Upper lobe of right lung (tissue), 1 donor: Measurements from ENCODE around the gene FSTL5. TPM values are rescaled to one million over a fixed set of nuclear protein-coding genes. Genes with fewer than 3 reads are reported as not detected.

Source experiments
- ATAC-seq: fragments of 200-7000 bp; cut with Tn5 transposase; one replicate; pipeline ENCODE4 v1.9.1; 2020; ENCODE audit warnings: mild to moderate bottlenecking, moderate library complexity
- DNase-seq: peaks from one replicate; pipeline ENCODE4 v3.0.0-alpha.2; 2020
- H3K27ac ChIP-seq: fragments of 200-600 bp; one replicate; pipeline ENCODE4 v1.8.0; 2022
- H3K27me3 ChIP-seq: fragments of 200-600 bp; one replicate; pipeline ENCODE4 v1.8.0; 2022; ENCODE audit warnings: mild to moderate bottlenecking
- H3K36me3 ChIP-seq: fragments of 200-600 bp; one replicate; pipeline ENCODE4 v1.8.0; 2022
- H3K4me1 ChIP-seq: fragments of 200-600 bp; one replicate; pipeline ENCODE4 v1.8.0; 2022
- H3K4me3 ChIP-seq: fragments of 200-600 bp; one replicate; pipeline ENCODE4 v1.8.0; 2022; ENCODE audit warnings: mild to moderate bottlenecking
- H3K9me3 ChIP-seq: fragments of 200-600 bp; one replicate; pipeline ENCODE4 v1.8.0; 2022
- intact Hi-C: fragments of 100-400 bp; cut with DNase I; formaldehyde crosslinking; loops from one replicate; pipeline ENCODE4 v1.11.0; 2022
- total RNA-seq: library from RNA; stranded (reverse); fragmentation: NEBNext Ultra II Directional; extraction: Animal tissue kit (Norgen Biotek cat#: 25700); gene quantifications from one replicate; pipeline ENCODE4 v1.2.1, GENCODE V29; 2021
- TF ChIP-seq, protein P1 (sequence below): fragments of 200-600 bp; IDR thresholded peaks from one replicate; pipeline ENCODE4 v1.8.0; 2022; ENCODE audit warnings: antibody characterized with exemption
- donor health status: DM: no; HTN: yes; CAD: no; lungs with severe emphysema.

FSTL5 gene
- total RNA-seq, 1 donor from 2014 or later: 0.12 TPM

DNA sequence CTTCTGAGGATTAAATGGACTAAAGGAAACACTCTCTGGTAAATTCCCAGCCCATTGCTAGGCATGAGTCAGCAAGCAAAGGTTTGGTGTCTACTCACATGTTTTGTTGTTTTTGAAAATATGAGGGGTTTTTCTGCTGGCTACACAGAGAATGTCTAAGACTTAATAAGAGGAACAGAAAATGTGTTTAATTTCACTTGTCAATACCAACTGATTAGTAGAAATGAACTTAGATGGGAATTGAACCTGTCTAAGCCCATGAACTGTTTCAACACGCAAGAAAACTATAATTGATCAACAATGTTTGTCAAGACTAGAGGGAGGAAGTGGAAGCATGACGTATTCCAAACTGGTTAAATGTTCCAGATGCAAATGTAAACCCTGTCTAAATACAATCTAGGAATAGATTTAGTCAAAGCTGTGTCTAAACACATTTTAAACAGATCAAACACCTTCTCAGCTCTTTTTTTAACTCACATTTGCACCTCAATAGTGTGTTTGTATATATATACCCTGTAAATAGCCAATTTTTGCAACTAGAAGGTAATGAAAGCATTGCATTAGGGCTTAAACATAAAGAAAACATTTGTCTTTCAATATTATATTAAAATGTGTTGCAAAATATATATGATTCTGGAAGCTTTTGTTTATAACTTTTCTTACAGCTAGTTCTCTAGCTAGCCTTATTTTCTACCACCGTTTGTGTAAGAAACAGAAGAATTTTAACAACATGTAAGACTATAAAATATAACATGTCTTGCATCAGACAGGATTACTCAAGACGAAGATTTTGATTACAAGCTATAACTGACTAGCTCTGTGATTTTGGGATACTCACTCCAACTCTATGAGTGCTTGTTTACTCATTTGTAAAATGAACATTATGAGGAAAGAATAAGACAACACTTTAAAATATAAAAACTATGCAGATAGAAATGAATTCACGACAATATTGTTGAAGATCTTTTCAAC is 607.8 kb downstream of the FSTL5 start:
- no peaks in the 10 kb centered on the region for H3K27me3 ChIP-seq
- no peaks in the 10 kb centered on the region for H3K4me1 ChIP-seq
- no peak for DNase-seq
- no peak overlapping the region for H3K4me3 ChIP-seq
- H3K36me3 ChIP-seq: no peaks in the 10 kb centered on the region
- intact Hi-C loops: no loop called here
- ATAC-seq: no peak
- H3K9me3 ChIP-seq: no peaks in the 10 kb centered on the region
- TF ChIP-seq, protein P1, sequence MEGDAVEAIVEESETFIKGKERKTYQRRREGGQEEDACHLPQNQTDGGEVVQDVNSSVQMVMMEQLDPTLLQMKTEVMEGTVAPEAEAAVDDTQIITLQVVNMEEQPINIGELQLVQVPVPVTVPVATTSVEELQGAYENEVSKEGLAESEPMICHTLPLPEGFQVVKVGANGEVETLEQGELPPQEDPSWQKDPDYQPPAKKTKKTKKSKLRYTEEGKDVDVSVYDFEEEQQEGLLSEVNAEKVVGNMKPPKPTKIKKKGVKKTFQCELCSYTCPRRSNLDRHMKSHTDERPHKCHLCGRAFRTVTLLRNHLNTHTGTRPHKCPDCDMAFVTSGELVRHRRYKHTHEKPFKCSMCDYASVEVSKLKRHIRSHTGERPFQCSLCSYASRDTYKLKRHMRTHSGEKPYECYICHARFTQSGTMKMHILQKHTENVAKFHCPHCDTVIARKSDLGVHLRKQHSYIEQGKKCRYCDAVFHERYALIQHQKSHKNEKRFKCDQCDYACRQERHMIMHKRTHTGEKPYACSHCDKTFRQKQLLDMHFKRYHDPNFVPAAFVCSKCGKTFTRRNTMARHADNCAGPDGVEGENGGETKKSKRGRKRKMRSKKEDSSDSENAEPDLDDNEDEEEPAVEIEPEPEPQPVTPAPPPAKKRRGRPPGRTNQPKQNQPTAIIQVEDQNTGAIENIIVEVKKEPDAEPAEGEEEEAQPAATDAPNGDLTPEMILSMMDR: no peak
- H3K27ac ChIP-seq: no peak overlapping the region

DNA sequence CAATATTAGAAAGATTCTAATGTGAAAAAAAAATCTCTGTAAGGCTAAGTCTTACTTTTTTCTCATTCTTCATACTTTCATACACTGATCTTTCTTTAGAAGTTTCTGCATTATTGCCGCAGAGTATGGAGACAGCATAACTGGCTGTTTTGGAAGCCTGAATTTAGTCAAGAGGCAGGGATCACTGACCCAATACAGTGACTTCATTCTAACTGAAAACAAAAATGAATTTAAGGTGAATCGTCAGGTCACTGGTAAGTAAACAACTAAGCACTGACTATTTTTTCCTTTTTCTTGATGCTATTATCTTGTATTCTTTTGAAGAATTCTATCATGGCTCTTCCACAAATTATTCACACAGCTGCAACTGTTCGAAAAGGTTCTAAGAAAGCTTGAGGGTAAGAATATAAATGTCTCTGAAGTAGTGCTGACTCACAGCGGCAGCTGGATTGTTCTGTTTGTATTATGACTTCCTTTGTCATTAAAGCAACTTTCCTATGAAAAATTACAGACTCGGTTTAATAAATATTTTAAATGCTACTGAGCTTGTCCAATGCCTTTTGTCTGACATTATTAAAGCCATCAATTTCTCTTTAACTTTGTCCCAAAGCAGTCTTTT is 609.3 kb downstream of the FSTL5 start:
- Histone ChIP-seq H3K36me3 (no peaks in the 10 kb centered on the region), H3K27ac (no peak overlapping the region), H3K4me1 (no peaks in the 10 kb centered on the region), H3K27me3 (no peaks in the 10 kb centered on the region), H3K4me3 (no peak overlapping the region), H3K9me3 (no peaks in the 10 kb centered on the region)
- ATAC-seq: no peak
- no peak for DNase-seq
- intact Hi-C loops: no loop called here
- TF ChIP-seq, protein P1: no peak

DNA sequence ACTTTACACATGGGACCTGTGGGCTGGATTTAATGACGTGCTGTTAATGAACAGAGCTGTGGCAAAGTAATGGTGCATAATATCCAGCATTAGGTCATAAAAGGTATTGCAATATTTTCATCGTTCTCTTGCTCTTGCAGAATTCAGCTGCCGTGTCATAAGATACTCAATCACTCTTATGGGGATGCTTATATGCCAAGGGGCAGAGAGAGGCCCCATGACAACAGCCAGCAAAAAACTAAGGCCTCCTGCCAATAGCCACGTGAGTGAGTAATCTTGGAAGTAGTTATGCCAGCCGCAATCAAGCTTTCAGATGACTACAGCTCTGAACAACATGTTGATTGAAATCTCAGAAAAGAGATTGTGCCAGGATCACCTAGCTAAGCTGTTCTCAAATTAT is 616.9 kb downstream of the FSTL5 start:
- no peak for ATAC-seq
- no peak for DNase-seq
- H3K4me1 ChIP-seq: no peaks in the 10 kb centered on the region
- no peaks in the 10 kb centered on the region for H3K36me3 ChIP-seq
- H3K9me3 ChIP-seq: no peaks in the 10 kb centered on the region
- no peak overlapping the region for H3K4me3 ChIP-seq
- intact Hi-C loops: no loop called here
- TF ChIP-seq, protein P1: no peak
- H3K27me3 ChIP-seq: no peaks in the 10 kb centered on the region
- no peak overlapping the region for H3K27ac ChIP-seq

DNA sequence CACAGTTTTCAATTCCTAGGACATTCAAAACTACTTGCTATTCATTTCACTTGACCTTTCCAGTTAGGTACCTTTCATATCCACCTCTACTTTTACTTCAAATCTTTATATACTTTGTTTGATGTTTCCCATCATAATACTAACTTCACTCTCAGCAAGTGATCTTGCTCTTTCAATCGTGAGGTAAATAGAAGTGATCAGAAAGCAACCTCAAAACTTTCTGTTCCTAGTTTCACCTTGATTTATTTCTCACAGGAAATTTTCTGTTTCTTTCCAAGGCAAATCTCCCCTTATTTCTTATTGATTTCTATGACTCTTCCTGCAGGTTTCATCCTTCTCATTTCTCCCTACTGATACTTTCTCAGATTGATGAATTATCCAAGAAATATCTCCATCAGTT is 623.5 kb downstream of the FSTL5 start:
- ATAC-seq: no peak
- Histone ChIP-seq H3K27me3 (no peaks in the 10 kb centered on the region), H3K36me3 (no peaks in the 10 kb centered on the region), H3K27ac (no peak overlapping the region), H3K4me3 (no peak overlapping the region), H3K4me1 (no peaks in the 10 kb centered on the region), H3K9me3 (no peaks in the 10 kb centered on the region)
- TF ChIP-seq, protein P1: no peak
- intact Hi-C loops: no loop called here
- no peak for DNase-seq

DNA sequence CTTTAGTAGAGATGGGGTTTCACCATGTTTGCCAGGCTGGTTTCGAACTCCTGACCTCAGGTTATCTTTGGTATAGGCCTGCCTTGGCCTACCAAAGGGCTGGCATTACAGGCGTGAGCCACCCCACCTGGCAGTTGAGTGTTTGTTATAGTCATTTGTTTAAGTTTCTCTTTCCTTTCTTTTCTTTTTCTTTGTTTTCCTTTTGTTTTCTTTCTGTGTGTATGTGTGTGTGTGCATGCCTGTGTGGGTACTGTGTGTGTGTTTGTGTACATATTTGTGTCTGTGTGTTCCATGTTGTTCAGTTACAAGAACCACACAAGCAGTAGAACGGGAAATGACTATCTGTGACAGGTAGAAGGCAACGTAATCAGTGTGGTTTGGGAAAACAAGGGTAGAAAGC is 624.9 kb downstream of the FSTL5 start:
- no peak overlapping the region for H3K27ac ChIP-seq
- H3K9me3 ChIP-seq: no peaks in the 10 kb centered on the region
- no peaks in the 10 kb centered on the region for H3K36me3 ChIP-seq
- no peak for ATAC-seq
- TF ChIP-seq, protein P1: no peak
- H3K27me3 ChIP-seq: no peaks in the 10 kb centered on the region
- intact Hi-C loops: no loop called here
- DNase-seq: no peak
- no peaks in the 10 kb centered on the region for H3K4me1 ChIP-seq
- no peak overlapping the region for H3K4me3 ChIP-seq
